ENCODE results near the gene SLC23A2.

DNA sequence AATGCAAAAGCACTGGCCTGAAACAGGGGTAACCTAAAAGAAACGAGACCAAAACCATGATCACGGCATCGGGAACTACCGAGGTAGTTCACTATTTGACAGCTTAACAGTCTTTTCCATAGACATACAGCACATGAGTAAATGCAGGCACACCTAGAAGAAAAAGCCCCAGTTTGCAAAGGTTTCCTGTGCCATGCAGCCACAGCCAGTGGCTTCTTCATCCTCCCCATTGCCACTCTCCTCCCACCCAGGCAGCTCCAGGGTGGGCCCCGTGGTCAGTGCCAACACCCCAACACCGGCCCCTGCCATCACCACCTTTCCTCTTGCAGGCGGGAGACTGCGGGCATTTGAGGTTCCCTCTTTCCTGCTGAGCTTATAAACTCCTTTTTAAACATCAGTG is 115.4 kb downstream of the SLC23A2 start:
- TF ChIP-seq, protein P1, sequence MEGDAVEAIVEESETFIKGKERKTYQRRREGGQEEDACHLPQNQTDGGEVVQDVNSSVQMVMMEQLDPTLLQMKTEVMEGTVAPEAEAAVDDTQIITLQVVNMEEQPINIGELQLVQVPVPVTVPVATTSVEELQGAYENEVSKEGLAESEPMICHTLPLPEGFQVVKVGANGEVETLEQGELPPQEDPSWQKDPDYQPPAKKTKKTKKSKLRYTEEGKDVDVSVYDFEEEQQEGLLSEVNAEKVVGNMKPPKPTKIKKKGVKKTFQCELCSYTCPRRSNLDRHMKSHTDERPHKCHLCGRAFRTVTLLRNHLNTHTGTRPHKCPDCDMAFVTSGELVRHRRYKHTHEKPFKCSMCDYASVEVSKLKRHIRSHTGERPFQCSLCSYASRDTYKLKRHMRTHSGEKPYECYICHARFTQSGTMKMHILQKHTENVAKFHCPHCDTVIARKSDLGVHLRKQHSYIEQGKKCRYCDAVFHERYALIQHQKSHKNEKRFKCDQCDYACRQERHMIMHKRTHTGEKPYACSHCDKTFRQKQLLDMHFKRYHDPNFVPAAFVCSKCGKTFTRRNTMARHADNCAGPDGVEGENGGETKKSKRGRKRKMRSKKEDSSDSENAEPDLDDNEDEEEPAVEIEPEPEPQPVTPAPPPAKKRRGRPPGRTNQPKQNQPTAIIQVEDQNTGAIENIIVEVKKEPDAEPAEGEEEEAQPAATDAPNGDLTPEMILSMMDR (IDR thresholded peaks at IDR 0.05; ENCODE audit: insufficient read depth, low read depth, low read length) = no peak
- no peak for TF ChIP-seq EZH2 (IDR thresholded peaks at IDR 0.05; ENCODE audit: insufficient read depth, low read length)

All from astrocyte (in vitro differentiated cells and primary cell).